Measurements from ENCODE around the gene COL18A1.
"Not testable (repeated sequence)": the region's sequence is repeated elsewhere in the genome, so short reads cannot be mapped to it uniquely, and the experiment has no call there.

Gene COL18A1

DNA sequence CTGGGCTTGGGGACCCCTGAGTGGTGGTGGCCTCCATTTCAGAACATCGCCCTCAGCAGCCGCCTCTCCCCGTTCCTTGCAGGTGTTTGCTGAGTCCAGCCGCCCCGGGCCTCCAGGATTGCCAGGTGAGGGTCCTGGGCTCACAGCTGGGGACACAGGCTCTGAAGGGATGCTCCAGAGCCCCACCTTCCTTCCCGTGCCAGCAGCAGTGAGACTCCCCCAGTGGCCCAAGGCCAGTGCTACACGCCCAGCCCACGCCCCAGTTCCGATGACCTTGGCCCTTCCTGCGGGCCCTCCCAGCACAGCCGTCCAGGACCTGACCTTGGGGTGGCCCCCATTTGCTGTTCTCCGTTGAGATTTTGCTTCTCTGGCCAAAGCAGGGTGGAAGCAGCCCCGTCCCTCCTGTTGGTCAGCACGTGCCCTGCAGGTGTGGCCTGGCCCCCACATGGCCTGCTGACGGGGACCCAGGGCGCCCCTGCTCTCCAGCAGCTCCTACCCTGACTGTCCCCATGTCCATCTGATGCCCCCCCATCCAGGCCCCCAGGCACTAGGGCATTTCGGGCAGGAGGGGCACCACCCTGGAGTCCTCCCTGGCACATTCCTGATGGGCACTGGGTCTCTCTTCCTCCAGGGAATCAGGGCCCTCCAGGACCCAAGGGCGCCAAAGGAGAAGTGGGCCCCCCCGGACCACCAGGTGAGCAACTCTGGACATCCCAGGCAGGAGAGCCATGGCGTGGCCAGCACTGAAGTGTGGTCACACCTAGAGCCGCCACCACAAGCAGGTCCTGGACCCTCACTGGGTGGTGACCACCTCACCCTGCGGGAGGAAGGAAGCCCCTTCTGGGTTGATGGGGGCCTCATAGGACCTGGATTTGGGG lies 92.2 kb downstream of the COL18A1 start:
- no peak for DNase-seq

DNA sequence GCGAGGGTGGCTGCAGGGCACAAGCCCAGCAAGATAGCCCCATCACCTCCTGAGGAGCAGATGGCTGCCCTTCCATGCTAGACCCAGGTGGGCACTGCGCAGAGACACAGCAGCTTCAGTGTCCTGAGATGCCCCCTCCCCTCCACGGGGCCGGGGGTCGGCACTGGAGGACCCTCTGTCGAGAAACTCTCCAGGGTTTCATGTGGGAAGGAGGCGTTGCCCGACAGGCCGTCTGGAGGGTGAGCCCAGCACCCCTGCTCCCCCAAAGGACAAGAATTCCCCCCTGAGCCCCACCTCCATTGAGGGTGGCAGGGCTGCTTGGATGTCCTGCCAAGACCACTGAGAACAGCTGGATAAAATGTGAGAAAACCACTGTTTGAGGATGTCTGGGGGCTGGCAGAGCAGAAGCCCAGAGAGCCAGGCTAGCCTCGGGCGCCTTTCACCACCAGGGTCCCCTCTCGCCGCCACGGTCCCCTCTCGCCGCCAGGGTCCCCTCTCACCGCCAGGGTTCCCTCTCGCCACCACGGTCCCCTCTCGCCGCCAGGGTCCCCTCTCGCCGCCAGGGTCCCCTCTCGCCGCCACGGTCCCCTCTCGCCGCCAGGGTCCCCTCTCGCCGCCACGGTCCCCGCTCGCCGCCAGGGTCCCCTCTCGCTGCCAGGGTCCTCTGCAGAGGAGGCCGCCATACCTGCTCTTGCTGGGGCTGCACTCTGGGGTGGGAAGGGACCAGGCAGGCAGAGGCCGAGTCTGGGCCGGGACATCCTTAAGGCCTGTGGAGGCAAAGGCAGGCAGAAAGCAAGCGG lies 93.1 kb downstream of the COL18A1 start:
- DNase-seq = no peak

DNA sequence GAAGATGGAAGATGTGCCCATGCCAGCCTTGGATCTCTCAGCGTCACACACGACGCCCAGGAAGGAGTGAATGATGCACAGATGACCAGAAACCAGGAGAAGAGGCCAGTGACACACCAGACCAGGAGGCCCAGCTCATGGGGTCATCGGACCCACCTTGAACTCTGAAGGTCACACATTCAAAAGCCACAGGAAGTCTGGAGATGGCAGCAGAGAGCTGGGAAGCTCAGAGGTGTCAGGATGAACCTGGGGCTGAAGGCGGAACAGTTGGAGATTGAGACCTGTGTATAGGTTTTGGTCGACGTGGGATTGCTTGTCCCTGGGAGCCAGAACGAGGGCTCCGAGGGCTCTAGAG lies 93.7 kb downstream of the COL18A1 start:
- no peak for DNase-seq

GRCh38 chr21:45499201-45499750 lies 94.3 kb downstream of the COL18A1 start:
- no peak for DNase-seq

- no peak for DNase-seq
Observed at GRCh38 chr21:45499970-45500577, 95.1 kb downstream of the COL18A1 start.

GRCh38 chr21:45501081-45502005 lies 96.4 kb downstream of the COL18A1 start:
- not testable (repeated sequence) for DNase-seq

DNA sequence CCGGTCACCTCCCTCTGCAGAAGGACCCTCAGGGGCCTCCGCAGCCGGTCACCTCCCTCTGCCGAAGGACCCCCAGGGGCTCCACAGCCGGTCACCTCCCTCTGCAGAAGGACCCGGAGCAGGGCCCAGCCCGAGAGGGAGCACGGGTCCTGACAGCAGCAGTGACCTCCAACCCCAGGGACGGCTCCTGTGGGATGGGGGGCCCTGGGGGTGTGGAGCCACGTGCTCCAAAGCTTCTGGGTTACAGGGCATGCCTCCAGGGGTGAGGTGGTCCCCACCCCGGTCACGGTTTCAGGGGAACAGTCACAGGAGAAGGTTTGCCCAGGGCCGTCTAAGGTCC lies 97.0 kb downstream of the COL18A1 start:
- DNase-seq = no peak

DNA sequence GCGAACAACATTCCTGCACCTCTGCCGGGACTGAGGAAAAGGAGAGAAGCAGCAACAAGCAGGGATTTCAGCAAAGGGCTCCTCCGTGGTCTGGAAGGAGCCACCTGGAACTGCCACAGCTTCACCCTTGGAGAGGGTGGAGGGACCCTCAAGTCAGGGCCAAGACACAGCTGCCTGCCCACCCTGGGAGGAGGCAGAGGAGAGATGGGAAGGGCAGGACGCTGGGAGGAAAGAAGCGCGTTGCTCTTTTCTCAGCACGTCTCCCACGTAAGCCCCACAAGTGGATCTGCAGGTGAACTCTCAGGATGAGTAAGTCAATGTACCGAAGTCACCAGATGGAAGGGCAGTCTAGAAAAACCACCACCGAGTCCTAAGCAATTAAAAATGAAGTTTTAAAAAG lies 97.6 kb downstream of the COL18A1 start:
- no peak for DNase-seq

- not testable (repeated sequence) for DNase-seq
Observed at GRCh38 chr21:45503226-45503625, 98.3 kb downstream of the COL18A1 start.

DNA sequence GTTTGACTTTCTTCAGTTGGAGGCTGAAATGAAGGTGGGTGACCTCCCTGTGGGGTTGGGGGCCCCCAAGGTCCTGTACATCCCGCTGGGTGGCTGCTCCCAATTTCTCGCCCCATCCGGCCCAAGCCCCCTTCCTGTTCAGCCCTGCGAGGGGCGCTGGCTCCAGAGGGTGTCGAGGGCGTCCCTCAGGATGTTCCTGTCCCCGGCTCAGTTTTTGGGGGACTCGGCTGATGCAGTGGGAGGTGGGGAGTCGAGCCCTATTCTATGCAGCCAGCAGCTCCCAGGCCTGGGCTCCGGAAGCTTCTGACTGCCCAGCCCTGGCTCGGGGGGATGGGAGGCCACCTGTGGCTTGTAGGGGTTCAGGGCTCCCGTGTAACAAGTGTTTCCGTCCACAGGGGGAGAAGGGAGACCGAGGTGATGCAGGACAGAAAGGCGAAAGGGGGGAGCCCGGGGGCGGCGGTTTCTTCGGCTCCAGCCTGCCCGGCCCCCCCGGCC lies 99.1 kb downstream of the COL18A1 start:
- no peak for DNase-seq

DNA sequence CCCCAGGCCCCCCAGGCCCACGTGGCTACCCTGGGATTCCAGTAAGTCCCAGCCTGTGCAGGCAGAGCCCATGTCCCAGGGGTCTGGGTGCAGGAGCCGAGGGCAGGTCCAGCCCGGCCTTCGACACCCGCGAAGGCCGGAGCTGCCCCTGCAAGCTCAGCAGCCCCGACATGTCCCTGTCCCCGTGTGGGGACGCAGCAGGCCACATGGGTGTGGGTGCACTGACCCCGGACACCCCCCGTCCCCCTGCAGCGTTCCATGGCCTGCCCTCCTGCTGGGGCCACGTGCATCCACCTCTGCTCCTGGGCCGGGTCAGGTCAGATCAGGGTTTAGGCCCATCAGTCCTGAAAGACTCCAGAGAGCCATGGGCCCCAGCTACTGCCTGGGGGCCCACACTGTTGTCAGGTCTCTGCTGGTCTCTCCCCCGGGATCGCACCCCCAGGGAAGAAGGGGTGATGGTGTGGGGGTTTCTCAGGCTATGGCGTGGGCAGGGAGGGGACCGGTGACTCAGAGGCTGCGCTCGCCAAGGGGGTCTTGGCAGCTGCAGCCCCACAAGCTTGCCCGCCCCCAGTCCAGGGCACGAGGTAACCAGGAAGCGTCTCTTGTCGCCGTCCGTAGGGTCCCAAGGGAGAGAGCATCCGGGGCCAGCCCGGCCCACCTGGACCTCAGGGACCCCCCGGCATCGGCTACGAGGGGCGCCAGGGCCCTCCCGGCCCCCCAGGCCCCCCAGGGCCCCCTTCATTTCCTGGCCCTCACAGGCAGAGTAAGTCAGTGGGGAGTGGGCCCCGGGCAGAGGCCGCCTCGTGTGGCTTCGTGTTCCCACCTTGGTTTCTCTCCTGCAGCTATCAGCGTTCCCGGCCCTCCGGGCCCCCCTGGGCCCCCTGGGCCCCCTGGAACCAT lies 99.8 kb downstream of the COL18A1 start:
- no peak for DNase-seq

DNA sequence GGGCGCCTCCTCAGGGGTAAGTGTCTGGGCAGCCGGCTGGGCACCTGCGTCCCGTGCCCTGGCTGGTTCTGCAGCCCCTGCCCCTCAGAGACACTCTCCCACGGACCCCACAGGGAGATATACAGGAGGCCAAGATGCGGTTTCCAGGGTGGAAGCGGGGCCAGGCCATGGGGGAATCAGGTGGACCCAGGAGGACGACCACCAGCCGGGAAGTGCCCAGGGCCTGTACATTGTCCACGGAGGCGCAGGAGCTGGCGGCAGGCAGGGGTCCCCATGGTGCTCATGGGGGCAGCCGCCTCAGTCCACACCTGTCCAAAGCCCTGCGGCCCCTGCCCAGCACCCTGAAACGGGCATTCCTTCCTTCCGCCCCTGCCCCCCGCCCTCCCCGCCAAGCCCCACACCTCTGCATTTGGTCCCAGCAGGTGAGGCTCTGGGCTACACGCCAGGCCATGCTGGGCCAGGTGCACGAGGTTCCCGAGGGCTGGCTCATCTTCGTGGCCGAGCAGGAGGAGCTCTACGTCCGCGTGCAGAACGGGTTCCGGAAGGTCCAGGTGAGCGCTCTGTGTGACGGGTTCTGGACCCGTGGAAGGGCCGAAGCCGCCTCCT lies 100.6 kb downstream of the COL18A1 start:
- DNase-seq = no peak

DNA sequence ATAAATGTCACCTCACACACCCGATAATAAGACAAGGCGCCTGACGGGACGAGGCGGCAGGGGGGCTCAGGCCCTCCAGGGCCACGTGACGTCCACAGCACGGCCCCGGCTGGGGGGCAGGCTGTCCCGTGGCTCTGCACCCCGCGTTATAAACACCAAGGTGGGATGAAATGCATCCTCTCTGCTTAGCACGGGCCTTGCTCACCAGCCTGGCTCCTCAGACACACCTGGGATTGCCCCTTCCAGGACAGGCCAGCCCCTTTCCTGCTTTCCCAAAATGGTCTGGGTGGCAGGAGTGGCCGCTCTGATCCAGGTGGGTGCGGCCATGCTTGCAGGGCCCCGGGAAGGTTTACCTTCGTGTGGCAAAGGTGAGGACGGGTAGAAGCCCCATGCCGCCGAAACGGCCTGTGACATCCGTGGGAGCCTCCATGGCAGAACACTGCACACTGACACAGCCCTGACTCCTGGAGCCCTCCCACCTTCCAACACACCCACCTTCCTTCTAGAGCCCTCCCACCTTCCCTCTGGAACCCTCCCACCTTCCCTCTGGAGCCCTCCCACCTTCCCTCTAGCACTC lies 101.4 kb downstream of the COL18A1 start:
- DNase-seq = no peak

DNA sequence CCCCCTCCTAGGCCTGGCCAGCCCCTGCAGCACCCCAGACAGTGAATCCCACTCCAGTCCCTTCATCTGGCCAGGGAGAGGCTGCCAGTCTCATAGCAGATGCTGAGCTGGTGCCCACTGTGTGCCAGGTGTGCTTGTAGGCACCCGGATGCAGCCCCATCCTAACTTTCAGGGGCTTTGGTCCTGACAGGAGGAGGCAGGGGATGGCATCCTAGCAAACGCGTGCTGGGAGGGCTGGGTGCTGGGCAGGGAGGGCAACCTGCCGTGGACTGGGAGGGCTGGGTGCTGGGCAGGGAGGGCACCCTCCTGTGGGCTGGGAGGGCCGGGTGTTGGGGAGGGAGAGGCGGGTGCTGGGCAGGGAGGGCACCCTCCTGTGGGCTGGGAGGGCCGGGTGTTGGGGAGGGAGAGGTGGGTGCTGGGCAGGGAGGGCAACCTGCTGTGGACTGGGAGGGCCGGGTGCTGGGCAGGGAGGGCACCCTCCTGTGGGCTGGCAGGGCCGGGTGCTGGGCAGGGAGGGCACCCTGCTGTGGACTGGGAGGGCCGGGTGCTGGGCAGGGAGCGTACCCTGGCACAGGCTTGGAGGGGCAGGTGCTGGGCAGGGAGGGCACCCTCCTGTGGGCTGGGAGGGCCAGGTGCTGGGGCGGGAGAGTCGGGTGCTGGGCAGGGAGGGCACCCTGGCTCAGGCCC lies 102.0 kb downstream of the COL18A1 start:
- DNase-seq = no peak

DNA sequence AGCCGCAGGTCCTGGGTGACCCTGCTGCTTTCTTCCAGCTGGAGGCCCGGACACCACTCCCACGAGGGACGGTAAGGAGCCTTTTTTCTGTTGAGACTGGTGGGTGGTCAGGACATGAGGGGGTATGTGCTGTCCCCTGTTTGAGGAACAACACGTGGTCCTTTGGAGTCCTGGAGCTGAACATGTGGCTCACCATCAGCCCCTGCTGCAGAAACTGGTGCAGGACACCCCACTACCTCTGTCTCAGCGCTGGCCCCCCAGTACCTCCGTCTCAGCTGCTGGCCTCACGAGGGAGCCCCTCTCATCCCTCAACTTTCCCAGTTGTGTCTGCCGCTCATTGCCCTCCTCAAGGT lies 102.5 kb downstream of the COL18A1 start:
- DNase-seq = no peak

DNA sequence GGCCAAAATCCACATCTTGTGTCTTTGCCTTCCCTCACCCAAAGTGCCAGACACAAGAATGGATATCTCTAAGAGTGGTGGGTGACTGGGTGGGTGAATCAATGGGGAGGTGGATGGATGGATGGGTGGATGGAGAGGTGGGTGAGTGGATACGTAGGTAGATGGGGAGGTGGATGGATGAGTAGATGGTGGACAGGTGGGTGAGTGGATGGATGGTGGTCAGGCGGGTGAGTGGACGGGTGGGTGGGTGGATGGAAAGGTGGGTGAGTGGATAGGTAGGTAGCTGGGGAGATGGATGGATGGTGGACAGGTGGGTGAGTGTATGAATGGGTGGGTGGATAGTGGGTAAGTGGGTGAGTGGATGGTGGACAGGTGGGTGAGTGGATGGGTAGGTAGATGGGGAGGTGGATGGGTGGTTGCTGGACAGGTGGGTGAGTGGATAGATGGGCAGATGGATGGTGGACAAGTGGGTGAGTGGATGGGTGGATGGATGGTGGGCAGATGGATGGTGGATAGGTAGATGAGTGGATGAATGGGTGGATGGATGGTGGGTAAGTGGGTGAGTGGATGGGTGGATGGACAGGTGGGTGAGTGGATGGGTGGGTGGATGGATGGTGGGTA lies 103.0 kb downstream of the COL18A1 start:
- no peak for DNase-seq

DNA sequence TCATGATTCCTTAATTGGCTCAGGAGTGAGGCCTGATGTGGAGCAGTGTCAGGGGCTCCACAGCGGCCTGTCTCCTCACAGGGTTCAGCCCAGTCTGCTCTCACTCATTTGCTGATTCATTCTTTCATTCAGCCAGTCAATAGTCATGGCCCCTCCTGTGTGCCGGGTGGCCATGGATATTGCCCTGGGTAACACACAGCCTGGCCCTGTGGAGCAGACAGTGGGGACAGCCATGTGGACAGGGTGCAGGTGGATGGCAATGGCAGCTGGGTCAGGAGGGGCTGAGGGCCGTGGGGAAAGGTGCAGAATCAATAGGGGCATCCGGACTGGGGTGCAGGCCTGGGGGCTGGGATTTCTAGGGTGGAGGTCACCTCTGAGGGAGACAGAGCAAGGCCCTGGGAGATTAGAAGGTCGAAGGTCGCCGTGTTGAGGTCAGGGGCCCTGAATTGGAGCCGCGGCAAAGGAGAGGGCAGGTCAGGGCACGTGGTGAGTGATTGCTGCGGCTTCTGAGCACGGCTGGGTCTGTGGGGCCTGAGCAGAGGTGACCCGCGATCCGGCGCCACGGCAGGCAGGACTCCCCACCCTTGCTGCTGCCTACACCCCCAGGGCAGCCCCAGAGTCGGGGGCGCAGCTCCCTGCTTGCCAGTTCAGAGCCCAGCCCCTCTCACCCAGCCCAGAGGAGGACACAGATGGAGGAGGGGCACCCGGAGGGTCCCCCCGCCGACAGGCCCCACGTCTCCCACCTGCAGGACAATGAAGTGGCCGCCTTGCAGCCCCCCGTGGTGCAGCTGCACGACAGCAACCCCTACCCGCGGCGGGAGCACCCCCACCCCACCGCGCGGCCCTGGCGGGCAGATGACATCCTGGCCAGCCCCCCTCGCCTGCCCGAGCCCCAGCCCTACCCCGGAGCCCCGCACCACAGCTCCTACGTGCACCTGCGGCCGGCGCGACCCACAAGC lies 103.9 kb downstream of the COL18A1 start:
- no peak for DNase-seq

All from CD4-positive, alpha-beta T cell treated with Interleukin-21 for 1 hour (primary cell).